Measurements from ENCODE around the gene ACACA. TPM values are rescaled to one million over a fixed set of nuclear protein-coding genes. Genes with fewer than 3 reads are reported as not detected.

The ACACA gene
- total RNA-seq, 1 donor: 89.4 TPM

DNA sequence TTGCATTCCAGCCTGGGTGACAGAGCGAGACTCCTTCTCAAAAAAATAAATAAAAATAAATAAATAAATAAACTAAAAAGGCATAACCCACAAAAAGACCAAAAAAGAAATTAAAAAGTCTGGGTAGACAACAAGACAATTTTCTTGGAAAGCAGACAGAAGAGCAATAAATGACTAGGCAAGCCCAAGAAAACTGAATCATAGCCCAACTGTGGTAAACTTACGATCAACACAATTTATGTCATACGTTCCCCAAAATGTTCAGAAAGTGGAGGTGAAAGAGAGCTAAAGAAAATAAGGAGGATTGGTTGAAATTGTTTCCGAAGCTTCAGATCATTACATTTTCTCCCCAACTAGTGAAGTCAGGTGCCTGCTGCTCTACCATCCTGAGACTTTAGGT, 62.1 kb downstream of the ACACA start:
- DNase-seq (ENCODE audit: low read depth): no peak
- no peak overlapping the region for H3K4me3 ChIP-seq (ENCODE audit: low read depth, low read length)
- TF ChIP-seq, protein P1, sequence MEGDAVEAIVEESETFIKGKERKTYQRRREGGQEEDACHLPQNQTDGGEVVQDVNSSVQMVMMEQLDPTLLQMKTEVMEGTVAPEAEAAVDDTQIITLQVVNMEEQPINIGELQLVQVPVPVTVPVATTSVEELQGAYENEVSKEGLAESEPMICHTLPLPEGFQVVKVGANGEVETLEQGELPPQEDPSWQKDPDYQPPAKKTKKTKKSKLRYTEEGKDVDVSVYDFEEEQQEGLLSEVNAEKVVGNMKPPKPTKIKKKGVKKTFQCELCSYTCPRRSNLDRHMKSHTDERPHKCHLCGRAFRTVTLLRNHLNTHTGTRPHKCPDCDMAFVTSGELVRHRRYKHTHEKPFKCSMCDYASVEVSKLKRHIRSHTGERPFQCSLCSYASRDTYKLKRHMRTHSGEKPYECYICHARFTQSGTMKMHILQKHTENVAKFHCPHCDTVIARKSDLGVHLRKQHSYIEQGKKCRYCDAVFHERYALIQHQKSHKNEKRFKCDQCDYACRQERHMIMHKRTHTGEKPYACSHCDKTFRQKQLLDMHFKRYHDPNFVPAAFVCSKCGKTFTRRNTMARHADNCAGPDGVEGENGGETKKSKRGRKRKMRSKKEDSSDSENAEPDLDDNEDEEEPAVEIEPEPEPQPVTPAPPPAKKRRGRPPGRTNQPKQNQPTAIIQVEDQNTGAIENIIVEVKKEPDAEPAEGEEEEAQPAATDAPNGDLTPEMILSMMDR (IDR thresholded peaks at IDR 0.05; ENCODE audit: insufficient read depth, low read depth, low read length): no peak

DNA sequence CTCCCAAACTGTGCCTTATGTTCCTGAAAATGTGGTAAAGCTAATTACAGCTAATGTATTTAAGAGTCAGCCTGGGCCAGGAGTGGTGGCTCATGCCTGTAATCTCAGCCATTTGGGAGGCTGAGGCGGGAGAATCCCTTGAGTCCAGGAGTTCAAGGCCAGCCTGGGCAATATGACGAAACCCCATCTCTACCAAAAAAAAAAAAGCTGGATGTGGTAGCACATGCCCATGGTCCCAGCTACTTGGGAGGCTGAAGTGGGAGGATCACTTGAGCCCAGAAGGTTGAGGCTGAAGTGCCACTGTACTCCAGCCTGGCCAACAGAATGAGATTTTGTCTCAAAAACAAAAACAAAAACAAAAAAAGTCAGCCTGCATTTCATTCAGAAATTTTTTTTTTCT, 64.0 kb downstream of the ACACA start:
- no peak for DNase-seq (ENCODE audit: low read depth)
- TF ChIP-seq, protein P1 (IDR thresholded peaks at IDR 0.05; ENCODE audit: insufficient read depth, low read depth, low read length): no peak
- no peak overlapping the region for H3K4me3 ChIP-seq (ENCODE audit: low read depth, low read length)

DNA sequence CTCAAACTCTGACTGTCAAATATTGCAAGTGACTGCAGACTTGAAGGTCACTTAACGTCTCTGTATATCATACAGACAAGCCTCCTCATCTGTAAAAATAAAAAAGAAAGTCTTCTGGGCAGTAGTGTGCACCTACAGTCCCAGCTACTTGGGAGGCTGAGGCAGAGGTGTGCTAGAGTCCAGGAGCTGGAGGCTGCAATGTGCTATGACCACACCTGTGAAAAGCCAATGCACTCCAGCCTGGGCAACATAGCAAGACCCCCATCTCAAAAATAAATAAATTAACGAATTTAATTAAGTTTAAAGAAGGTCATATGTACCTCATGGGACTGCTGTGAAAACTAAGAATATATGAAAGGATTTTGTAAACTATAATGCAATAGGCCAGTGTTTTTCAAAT, 65.8 kb downstream of the ACACA start:
- TF ChIP-seq, protein P1 (IDR thresholded peaks at IDR 0.05; ENCODE audit: insufficient read depth, low read depth, low read length): no peak
- DNase-seq (ENCODE audit: low read depth): no peak

DNA sequence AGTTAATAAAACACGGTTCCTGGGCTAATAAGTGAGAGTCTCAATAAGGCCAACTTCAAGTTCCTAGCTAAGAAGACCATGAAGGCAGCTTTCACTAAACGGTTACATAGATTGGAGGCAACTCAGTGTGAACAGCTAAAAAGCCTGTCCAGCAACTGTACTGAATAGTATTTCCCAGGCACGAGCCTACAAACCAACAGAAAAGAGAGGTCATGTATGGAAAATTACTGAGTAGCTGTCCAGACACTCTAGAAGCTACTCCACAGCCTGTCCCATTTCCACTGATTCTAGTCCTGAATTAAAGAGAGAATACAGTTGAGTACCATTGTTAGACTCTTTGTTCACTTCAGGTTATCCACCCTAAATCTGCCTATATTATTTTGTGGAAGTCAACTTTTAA, 67.3 kb downstream of the ACACA start:
- TF ChIP-seq, protein P1 (IDR thresholded peaks at IDR 0.05; ENCODE audit: insufficient read depth, low read depth, low read length): no peak
- H3K4me3 ChIP-seq (ENCODE audit: low read depth, low read length): no peak overlapping the region
- DNase-seq (ENCODE audit: low read depth): peak; percentile 73

More for the DNA sequence above, 65.8 kb downstream of the ACACA start:
- H3K4me3 ChIP-seq (ENCODE audit: low read depth, low read length): no peak overlapping the region

DNA sequence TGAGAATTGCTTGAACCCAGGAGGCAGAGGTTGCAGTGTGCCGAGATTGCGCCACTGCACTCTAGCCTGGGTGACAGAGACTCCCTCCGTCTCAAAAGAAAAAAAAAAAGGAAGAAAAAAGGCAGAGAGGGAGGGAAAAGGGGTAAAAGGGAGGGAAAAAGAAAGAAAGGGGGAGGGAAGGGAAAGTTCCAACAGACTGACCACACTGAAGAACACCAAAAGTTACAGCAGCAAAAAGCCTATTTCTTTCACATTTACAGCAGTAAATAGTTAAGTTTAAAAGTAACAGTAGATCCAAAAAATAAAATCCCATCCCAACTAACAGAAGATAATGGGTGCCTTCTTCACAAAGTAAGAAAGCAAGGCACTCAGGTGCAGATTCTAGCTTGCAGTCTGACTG, 67.8 kb downstream of the ACACA start:
- TF ChIP-seq, protein P1 (IDR thresholded peaks at IDR 0.05; ENCODE audit: insufficient read depth, low read depth, low read length): no peak
- H3K4me3 ChIP-seq (ENCODE audit: low read depth, low read length): no peak overlapping the region
- no peak for DNase-seq (ENCODE audit: low read depth)

DNA sequence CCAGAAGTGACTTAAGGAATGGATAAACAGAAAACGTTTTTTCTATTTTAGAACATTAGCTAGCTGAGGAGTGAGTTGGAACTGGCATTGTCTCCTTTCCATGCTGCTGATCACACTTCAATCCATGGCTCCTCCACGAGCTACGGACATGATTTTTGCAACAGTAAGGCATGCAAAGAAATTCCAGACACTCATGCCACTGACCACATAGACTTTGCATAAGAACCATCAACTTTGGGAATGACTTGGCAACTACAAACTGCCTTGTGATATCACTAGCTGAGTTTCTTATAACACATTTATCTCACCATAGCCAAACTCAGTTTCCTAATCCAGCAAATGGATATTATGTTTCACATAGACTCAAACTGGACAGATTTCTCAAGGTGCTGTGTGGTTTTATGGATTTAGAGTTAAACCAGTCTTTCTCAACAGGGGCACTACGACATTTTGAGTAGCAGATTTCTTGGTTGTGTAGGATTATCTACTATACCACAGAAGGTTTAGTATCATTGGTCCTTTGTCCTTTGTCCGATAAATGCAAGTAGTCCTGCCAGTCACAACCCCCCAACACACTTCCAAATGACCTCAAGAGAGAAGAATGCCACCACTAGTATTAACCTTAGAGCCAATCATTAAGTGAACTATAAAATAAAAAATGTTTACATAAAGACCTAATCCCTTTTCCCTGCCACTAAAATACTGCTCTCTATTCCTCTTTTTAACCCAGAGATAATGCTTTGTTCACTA, 79.1 kb downstream of the ACACA start:
- peak; percentile 94 for DNase-seq (ENCODE audit: low read depth)
- TF ChIP-seq, protein P1 (IDR thresholded peaks at IDR 0.05; ENCODE audit: insufficient read depth, low read depth, low read length): no peak
- no peak overlapping the region for H3K4me3 ChIP-seq (ENCODE audit: low read depth, low read length)

Data from fibroblast of villous mesenchyme (primary cell).